Nephron (organoid): ENCODE results near the gene ZBTB33.

ENCODE experiments used
- H3K27ac Mint-ChIP-seq, 3 experiments: 2 replicates each; pipeline ENCODE4 v1.8.0; 2020; ENCODE audit warnings: mixed read lengths in 3 of 3, mild to moderate bottlenecking in 2 of 3, moderate library complexity in 1 of 3
- H3K27me3 Mint-ChIP-seq: 2 replicates; pipeline ENCODE4 v1.8.0; 2021; ENCODE audit warnings: low read depth, mild to moderate bottlenecking, moderate library complexity, mixed read lengths
- H3K36me3 Mint-ChIP-seq: 2 replicates; pipeline ENCODE4 v1.8.0; 2020; ENCODE audit warnings: low read depth, mixed read lengths
- H3K4me1 Mint-ChIP-seq: 2 replicates; pipeline ENCODE4 v1.8.0; 2020; ENCODE audit warnings: mixed read lengths
- H3K4me3 Mint-ChIP-seq, 3 experiments: 2 replicates each; pipeline ENCODE4 v1.8.0; 2020; ENCODE audit warnings: mild to moderate bottlenecking in 3 of 3, mixed read lengths in 3 of 3, moderate library complexity in 2 of 3
- H3K9me3 Mint-ChIP-seq: 2 replicates; pipeline ENCODE4 v1.8.0; 2020; ENCODE audit warnings: mixed read lengths
- TF ChIP-seq, protein P1 (sequence below), 3 experiments: fragments of 200-600 bp; sonication (generic); IDR thresholded peaks; one replicate each; pipeline ENCODE4 v1.5.0; 2021; ENCODE audit warnings: antibody characterized with exemption in 3 of 3; ENCODE audit not compliant: unreplicated experiment in 3 of 3

ZBTB33 gene

DNA sequence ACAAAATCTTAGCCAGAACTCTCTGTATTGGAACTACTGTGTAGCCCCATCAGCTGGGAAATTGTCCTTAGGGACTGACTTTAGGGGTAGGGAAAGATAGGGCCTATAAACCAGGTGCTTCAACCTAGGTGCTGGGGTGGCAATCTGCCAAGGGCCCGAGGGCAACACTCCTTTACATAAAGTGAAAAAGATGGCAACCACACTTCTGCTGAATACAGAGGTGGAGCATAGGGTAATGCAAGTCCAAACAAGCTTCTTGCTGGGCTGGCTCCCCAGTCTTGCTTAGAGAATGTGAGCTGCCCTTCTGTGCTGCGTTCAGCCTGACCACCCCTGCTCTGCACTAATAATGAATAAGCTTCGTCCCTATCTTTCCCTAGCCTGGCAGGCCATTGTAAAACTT, 9.8 kb downstream of the ZBTB33 start:
- no peak overlapping the region for H3K27ac Mint-ChIP-seq
- no peaks in the 10 kb centered on the region for H3K9me3 Mint-ChIP-seq
- H3K36me3 Mint-ChIP-seq: peaks cover 11% of the 10 kb centered on the region
- no peaks in the 10 kb centered on the region for H3K4me1 Mint-ChIP-seq
- H3K27me3 Mint-ChIP-seq: no peaks in the 10 kb centered on the region
- TF ChIP-seq, protein P1, sequence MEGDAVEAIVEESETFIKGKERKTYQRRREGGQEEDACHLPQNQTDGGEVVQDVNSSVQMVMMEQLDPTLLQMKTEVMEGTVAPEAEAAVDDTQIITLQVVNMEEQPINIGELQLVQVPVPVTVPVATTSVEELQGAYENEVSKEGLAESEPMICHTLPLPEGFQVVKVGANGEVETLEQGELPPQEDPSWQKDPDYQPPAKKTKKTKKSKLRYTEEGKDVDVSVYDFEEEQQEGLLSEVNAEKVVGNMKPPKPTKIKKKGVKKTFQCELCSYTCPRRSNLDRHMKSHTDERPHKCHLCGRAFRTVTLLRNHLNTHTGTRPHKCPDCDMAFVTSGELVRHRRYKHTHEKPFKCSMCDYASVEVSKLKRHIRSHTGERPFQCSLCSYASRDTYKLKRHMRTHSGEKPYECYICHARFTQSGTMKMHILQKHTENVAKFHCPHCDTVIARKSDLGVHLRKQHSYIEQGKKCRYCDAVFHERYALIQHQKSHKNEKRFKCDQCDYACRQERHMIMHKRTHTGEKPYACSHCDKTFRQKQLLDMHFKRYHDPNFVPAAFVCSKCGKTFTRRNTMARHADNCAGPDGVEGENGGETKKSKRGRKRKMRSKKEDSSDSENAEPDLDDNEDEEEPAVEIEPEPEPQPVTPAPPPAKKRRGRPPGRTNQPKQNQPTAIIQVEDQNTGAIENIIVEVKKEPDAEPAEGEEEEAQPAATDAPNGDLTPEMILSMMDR (IDR thresholded peaks at IDR 0.05; ENCODE audit: unreplicated experiment in 3 of 3): no peak
- no peak overlapping the region for H3K4me3 Mint-ChIP-seq

DNA sequence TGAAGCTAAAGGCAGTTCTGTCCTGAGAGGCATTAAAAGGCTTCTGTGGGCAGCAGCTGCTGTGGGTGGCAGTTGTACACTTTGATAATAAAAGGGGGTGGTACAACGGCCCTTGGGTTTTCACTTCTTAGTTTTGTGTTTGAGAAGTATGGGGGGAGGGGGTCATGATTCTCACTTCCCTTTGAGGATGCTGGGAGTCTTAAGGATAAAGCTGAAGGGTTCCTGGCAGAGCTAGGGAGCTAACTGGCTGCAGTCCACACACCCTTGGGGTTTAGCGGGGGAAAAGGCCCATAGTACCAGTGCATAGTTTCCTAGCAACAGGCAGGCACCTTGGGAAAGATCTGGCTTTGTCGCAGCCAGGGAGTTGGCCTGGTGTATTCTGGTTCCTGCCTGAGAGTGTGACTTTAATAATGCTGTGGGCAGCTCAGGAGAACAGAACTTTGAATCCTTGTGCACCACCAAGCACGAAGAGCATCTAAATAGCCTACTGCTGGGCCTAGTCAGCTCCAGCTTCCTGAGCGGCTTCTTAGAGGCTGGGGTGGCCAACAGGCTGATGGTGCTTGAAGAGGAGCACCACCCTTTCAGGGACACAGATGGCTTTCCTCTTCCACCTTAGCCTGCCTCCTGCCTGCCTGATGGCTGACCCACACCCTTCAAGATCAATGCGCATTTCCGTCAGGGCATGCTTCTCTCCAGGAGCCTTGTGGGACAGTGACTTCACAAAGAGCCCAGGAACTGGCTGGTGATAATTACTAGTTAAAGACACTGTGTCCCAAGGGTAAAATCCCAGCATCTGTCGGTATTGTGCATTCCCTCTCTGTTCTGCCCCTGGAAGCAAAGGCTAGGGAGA, 12.5 kb downstream of the ZBTB33 start:
- Mint-ChIP-seq H3K27ac (no peak overlapping the region), H3K9me3 (no peaks in the 10 kb centered on the region), H3K27me3 (no peaks in the 10 kb centered on the region), H3K4me1 (no peaks in the 10 kb centered on the region), H3K36me3 (no peaks in the 10 kb centered on the region), H3K4me3 (no peak overlapping the region)
- TF ChIP-seq, protein P1 (IDR thresholded peaks at IDR 0.05; ENCODE audit: unreplicated experiment in 3 of 3): no peak

DNA sequence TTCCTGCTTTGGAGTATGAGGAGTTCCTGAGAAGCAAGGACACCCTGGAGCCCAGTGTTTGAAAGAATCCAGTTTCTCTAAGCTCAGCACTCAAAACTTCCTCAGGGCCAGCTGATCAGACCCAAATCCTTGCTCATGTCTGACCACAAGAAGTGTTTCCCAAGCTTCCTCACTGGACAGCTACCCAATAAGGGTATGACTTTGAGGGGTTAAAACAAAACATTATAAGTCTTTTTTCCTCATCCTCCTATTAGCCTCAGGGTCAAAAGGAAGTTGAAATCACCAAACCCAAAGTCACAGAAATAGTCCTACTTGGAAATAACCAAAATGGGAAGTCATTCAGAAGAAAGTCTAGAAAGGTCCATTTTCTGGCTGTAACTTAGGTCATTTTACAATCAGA, 13.7 kb downstream of the ZBTB33 start:
- H3K4me3 Mint-ChIP-seq: no peak overlapping the region
- TF ChIP-seq, protein P1 (IDR thresholded peaks at IDR 0.05; ENCODE audit: unreplicated experiment in 3 of 3): no peak
- no peak overlapping the region for H3K27ac Mint-ChIP-seq
- no peaks in the 10 kb centered on the region for H3K4me1 Mint-ChIP-seq
- no peaks in the 10 kb centered on the region for H3K9me3 Mint-ChIP-seq
- no peaks in the 10 kb centered on the region for H3K36me3 Mint-ChIP-seq
- H3K27me3 Mint-ChIP-seq: no peaks in the 10 kb centered on the region

DNA sequence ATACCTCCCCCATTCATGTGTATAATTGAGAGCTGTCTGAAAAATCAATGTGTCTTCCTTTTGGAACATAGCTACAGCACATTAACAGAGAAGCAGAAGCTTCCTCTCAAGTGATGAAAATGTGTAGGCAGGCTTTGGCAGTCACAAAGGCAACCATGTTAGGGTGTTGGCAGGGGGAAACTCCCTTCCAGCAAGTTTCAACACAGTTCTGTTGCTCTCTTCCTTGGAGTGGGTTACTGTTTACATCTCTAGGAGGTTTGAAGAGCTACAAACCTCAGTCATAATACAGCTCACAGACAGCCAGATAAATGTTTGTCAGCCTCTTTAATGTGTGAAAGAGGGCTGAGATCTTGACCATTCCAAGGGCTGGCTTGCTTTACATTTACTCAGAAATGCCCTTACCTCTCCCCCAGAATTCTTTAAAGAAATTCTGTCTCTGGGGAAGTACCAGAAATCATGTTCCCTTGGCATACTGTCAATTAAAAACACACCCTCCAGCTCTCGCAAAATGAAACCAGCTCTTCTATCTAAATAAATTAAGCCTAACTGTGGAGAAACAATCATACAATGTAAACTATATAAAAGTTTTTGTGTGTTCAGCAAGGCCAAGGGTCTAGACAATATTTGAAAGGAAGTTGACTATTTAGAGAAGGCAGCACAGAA, 18.9 kb downstream of the ZBTB33 start:
- no peaks in the 10 kb centered on the region for H3K4me1 Mint-ChIP-seq
- H3K9me3 Mint-ChIP-seq: no peaks in the 10 kb centered on the region
- no peak overlapping the region for H3K27ac Mint-ChIP-seq
- TF ChIP-seq, protein P1 (IDR thresholded peaks at IDR 0.05; ENCODE audit: unreplicated experiment in 3 of 3): no peak
- H3K27me3 Mint-ChIP-seq: no peaks in the 10 kb centered on the region
- H3K36me3 Mint-ChIP-seq: no peaks in the 10 kb centered on the region
- H3K4me3 Mint-ChIP-seq: no peak overlapping the region

DNA sequence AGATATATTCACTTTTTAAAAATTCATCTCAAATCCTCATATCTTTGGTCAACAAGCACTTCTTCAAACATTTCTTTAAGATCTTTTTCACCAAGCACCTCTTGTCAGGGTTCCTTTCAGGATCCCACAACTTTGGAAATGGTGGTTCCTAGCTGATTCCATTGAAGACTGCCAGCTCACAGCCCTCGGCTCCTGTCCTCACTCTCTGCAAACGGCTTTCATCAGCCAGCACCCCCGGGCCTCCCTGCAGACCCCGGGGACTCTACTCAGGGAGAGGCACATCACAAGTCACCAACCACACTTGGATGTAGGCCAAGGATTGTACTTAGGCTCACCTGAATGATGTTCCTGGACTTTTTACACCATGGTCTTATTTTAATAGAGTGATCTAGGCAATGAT, 20.0 kb downstream of the ZBTB33 start:
- H3K9me3 Mint-ChIP-seq: no peaks in the 10 kb centered on the region
- TF ChIP-seq, protein P1 (IDR thresholded peaks at IDR 0.05; ENCODE audit: unreplicated experiment in 3 of 3): no peak
- H3K4me3 Mint-ChIP-seq: no peak overlapping the region
- no peak overlapping the region for H3K27ac Mint-ChIP-seq
- H3K36me3 Mint-ChIP-seq: no peaks in the 10 kb centered on the region
- no peaks in the 10 kb centered on the region for H3K4me1 Mint-ChIP-seq
- H3K27me3 Mint-ChIP-seq: no peaks in the 10 kb centered on the region
